Osteocyte (in vitro differentiated cells): ENCODE data around the gene TRERF1. TPM values are rescaled to one million over a fixed set of nuclear protein-coding genes. Genes with fewer than 3 reads are reported as not detected.

Experiments
- DNase-seq: peaks from one replicate; pipeline ENCODE4 v3.0.0; 2021; ENCODE audit warnings: mixed read lengths; ENCODE audit not compliant: unreplicated experiment; ENCODE audit errors: extremely low spot score
- H3K27ac Mint-ChIP-seq: one replicate; pipeline ENCODE4 v1.8.0; 2021; ENCODE audit warnings: mild to moderate bottlenecking, mixed read lengths; ENCODE audit not compliant: unreplicated experiment
- H3K27me3 Mint-ChIP-seq: one replicate; pipeline ENCODE4 v1.8.0; 2021; ENCODE audit warnings: mixed read lengths; ENCODE audit not compliant: unreplicated experiment
- H3K36me3 Mint-ChIP-seq: one replicate; pipeline ENCODE4 v1.8.0; 2021; ENCODE audit warnings: mixed read lengths; ENCODE audit not compliant: unreplicated experiment
- H3K4me1 Mint-ChIP-seq: one replicate; pipeline ENCODE4 v1.8.0; 2021; ENCODE audit warnings: mixed read lengths; ENCODE audit not compliant: unreplicated experiment
- H3K4me3 Mint-ChIP-seq: one replicate; pipeline ENCODE4 v1.8.0; 2021; ENCODE audit warnings: mild to moderate bottlenecking, moderate library complexity, mixed read lengths; ENCODE audit not compliant: unreplicated experiment
- H3K9me3 Mint-ChIP-seq: one replicate; pipeline ENCODE4 v1.8.0; 2021; ENCODE audit warnings: mixed read lengths; ENCODE audit not compliant: unreplicated experiment
- CTCF ChIP-seq: fragments of 200-600 bp; sonication (generic); IDR thresholded peaks from 2 replicates; pipeline ENCODE4 v1.5.0; 2021; ENCODE audit warnings: antibody characterized with exemption, mild to moderate bottlenecking, moderate library complexity
- total RNA-seq: library from RNA; stranded (reverse); gene quantifications from 2 replicates; pipeline ENCODE4 v1.2.1, GENCODE V29; 2021

TRERF1 gene
- total RNA-seq, 1 donor from 2014 or later = 6.4 TPM

- no peaks in the 10 kb centered on the region for H3K27me3 Mint-ChIP-seq
- H3K27ac Mint-ChIP-seq = no peak overlapping the region
- H3K4me1 Mint-ChIP-seq = peaks cover 29% of the 10 kb centered on the region
- peaks cover 21% of the 10 kb centered on the region for H3K36me3 Mint-ChIP-seq
- no peak for TF ChIP-seq CTCF
- no peak for DNase-seq
- no peak overlapping the region for H3K4me3 Mint-ChIP-seq
- no peaks in the 10 kb centered on the region for H3K9me3 Mint-ChIP-seq
Measured at GRCh38 chr6:42257063-42257462, 194.7 kb downstream of the TRERF1 start.

GRCh38 chr6:42255050-42255449, 196.7 kb downstream of the TRERF1 start:
- H3K36me3 Mint-ChIP-seq = peaks cover 21% of the 10 kb centered on the region
- no peak overlapping the region for H3K4me3 Mint-ChIP-seq
- no peaks in the 10 kb centered on the region for H3K27me3 Mint-ChIP-seq
- no peak for TF ChIP-seq CTCF
- H3K4me1 Mint-ChIP-seq = peaks cover 31% of the 10 kb centered on the region
- H3K9me3 Mint-ChIP-seq = no peaks in the 10 kb centered on the region
- no peak overlapping the region for H3K27ac Mint-ChIP-seq
- DNase-seq = no peak

GRCh38 chr6:42254505-42254904, 197.2 kb downstream of the TRERF1 start:
- H3K4me3 Mint-ChIP-seq = no peak overlapping the region
- no peak for DNase-seq
- H3K27me3 Mint-ChIP-seq = no peaks in the 10 kb centered on the region
- H3K4me1 Mint-ChIP-seq = peaks cover 31% of the 10 kb centered on the region
- H3K27ac Mint-ChIP-seq = no peak overlapping the region
- TF ChIP-seq CTCF = no peak
- peaks cover 21% of the 10 kb centered on the region for H3K36me3 Mint-ChIP-seq
- no peaks in the 10 kb centered on the region for H3K9me3 Mint-ChIP-seq

GRCh38 chr6:42251911-42252637, 199.7 kb downstream of the TRERF1 start:
- DNase-seq = no peak
- Mint-ChIP-seq H3K27ac (no peak overlapping the region), H3K27me3 (no peaks in the 10 kb centered on the region), H3K9me3 (no peaks in the 10 kb centered on the region), H3K4me1 (peaks cover 22% of the 10 kb centered on the region), H3K36me3 (peaks cover 20% of the 10 kb centered on the region), H3K4me3 (no peak overlapping the region)
- TF ChIP-seq CTCF = no peak

- Mint-ChIP-seq H3K36me3 (peaks cover 19% of the 10 kb centered on the region), H3K9me3 (no peaks in the 10 kb centered on the region), H3K4me1 (peaks cover 16% of the 10 kb centered on the region), H3K4me3 (no peak overlapping the region), H3K27me3 (no peaks in the 10 kb centered on the region), H3K27ac (no peak overlapping the region)
- DNase-seq = no peak
- no peak for TF ChIP-seq CTCF
Measured at GRCh38 chr6:42251500-42251899, 200.2 kb downstream of the TRERF1 start.
